Activated CD4-positive, alpha-beta T cell treated with anti-CD3 and anti-CD28 coated beads, Interleukin-10, Interleukin-2, amounts not matched to agents 100 ng/mL and 50 ng/mL, durations not matched to agents 16 hours and 8 hours (primary cell): ENCODE measurements around the gene SLC13A3.
A peak's percentile ranks its signal among the peaks of the same experiment; 100 is the strongest.

Experiments
- DNase-seq: peaks from one replicate; pipeline ENCODE4 v3.0.0-alpha.2; 2020

Gene SLC13A3

DNA sequence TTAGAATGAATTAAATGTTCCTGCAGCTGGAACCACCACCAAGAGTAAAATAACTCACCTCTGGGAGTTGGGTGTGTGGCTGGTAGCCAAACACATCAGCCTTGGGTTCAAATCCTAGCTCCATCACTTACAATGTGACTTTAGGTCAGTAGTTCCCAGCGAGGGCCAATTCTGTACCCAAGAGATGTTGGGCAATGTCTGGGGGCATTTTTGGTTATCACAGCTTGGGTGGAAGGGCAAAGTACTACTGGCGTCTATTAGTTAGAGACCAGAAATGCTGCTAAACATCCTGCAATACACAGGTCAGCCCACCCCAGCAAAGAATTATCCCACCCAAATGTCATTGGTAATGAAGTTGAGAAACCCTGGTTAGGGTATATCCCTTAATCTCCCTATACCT is 48.8 kb downstream of the SLC13A3 start:
- DNase-seq: no peak

- DNase-seq: peak; percentile 12
Measured at GRCh38 chr20:46601603-46602122, 49.6 kb downstream of the SLC13A3 start.

- DNase-seq: no peak
Measured at GRCh38 chr20:46600286-46600752, 50.9 kb downstream of the SLC13A3 start.

DNA sequence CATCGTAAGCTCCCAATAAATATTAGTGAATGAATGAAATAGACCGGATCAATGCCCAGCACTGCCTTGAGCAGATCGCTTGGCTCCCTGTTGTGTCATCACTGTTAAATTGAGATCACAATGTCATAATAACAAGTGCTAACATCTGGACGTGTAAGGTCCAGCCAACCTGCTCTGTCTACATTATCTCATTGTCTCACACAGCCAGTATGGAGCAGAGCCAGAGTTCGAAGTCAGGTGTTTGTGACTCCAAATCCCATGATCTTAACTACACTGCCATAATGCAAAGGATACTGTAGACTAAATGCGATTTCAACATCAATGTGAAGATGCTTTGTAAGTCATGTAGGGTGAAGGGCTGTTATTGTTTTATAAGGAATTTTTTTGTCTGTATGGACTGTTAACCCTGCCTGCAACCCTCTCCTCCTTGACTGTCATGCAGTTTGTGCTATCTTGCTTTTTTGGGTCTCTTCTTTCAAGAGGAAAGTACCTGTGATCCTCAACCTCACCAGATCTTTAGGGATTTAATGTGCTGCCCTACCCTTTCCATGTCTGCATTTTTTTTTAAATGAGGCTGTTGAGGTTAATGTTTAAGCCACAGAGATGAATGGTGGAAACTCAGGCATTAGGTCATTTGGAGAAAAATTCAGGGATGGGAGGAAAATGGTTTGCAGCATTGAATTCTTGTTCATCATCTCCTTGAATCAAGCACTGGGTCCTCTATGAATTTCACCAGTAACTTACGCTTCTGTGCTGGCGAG is 51.9 kb downstream of the SLC13A3 start:
- no peak for DNase-seq

- DNase-seq: no peak
Measured at GRCh38 chr20:46595933-46596332, 55.3 kb downstream of the SLC13A3 start.

DNA sequence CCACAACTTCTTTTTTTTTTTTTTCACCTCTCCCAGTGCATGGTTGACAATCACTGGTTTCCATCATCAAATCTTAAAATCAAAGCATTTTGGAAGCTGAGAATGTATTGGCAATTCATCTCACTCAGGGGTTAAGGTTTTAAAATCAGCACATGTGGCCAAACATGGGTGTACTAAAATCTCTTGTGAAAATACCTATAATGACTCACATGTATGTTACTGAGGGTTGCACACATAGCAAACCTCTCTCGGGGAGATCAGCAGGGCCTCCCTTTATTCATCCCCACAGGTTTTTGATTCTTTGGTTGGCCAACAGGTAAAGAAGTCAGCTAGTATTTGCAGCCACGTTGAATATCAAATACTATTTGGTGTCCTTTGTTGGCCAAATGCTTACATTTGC is 56.5 kb downstream of the SLC13A3 start:
- no peak for DNase-seq

- DNase-seq: peak; percentile 35
Measured at GRCh38 chr20:46592580-46593362, 58.5 kb downstream of the SLC13A3 start.

GRCh38 chr20:46590443-46590842 is 60.8 kb downstream of the SLC13A3 start:
- no peak for DNase-seq

GRCh38 chr20:46588532-46589511 is 62.4 kb downstream of the SLC13A3 start:
- peak; percentile 24 for DNase-seq

DNA sequence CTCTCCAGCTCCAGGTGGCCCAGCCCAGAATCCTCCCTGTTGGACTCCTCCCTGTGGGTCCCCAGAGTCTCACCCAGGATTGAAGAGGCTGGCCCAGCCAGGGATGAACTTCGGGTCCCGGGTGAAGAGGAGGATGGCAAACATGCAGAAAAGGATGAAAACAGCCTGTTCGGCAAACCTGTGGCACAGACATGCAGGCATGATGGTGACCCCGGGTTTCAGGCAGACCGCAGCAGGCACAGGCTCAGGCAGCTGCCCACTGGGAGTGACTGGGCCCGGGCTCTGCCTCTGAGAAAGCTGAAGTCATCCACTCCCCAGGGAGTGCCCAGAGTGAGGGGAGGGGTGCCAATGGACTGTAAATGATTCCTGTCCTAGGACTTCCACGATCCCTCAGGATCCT is 63.3 kb downstream of the SLC13A3 start:
- DNase-seq: no peak

- no peak for DNase-seq
Measured at GRCh38 chr20:46586724-46587123, 64.5 kb downstream of the SLC13A3 start.

DNA sequence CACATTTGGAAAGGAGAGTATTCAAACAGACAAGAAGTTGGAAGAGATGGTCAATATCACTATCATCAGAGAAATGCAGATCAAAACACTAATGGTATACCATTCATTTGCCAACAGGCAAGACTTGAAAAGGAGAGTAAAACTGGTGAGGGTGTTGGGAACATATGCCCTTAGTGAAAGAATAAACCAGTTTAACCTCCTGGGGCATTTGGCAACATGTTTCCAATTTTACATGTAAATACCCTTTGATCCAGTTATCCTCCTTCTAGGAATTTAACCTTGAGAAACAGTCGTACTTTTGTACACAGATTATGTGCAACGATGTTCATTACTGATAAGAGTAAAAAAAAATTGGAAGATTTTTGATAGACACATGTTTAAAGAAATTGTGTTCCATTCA is 66.8 kb downstream of the SLC13A3 start:
- no peak for DNase-seq

GRCh38 chr20:46583411-46584214 is 67.6 kb downstream of the SLC13A3 start:
- DNase-seq: no peak

GRCh38 chr20:46582648-46583047 is 68.6 kb downstream of the SLC13A3 start:
- DNase-seq: no peak

DNA sequence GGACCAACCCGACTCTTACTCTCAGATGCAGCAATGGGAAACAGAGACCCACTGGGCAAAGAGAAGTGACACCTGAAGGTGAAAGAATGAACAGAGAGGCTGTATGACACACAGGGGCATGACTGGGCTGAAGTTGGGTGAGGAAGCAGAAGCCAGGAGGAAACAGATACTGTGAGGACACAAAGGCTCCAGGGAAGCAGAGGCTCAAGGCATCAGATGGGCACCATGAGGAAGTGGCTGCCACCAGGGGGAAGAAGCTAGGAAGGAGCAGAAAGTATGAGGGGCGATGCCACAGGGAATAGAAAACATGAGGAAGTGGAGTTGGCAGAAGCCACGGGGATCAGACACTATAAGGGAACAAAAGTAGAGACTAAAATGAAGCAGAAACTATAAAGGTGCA is 69.9 kb downstream of the SLC13A3 start:
- no peak for DNase-seq

DNA sequence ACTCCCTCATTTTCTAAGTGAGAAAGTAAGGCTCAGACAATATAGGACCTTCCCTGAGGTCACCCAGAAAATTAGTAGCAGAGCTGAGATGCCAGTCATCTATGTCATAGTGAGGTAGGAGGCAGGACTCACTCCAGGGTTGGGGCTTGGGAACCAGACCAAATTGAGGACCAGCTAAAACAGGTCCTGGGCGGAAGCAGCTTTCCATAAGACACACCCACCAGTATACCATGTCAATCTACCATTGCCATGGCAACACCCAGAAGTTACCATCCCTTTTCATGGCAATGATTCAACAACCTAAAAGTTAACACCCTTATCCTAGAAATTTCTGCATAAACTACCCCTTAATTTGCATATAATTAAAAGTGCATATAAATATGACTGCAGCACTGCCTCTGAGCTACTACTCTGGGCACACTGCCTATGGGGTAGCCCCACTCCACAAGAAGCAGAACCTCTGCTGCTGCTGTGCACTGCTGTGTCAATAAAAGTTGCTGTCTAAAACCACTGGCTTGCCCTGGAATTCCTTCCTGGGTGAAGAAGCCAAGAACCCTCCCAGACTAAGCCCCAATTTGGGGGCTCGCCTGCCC is 70.5 kb downstream of the SLC13A3 start:
- no peak for DNase-seq

- DNase-seq: no peak
Measured at GRCh38 chr20:46578745-46579144, 72.5 kb downstream of the SLC13A3 start.

DNA sequence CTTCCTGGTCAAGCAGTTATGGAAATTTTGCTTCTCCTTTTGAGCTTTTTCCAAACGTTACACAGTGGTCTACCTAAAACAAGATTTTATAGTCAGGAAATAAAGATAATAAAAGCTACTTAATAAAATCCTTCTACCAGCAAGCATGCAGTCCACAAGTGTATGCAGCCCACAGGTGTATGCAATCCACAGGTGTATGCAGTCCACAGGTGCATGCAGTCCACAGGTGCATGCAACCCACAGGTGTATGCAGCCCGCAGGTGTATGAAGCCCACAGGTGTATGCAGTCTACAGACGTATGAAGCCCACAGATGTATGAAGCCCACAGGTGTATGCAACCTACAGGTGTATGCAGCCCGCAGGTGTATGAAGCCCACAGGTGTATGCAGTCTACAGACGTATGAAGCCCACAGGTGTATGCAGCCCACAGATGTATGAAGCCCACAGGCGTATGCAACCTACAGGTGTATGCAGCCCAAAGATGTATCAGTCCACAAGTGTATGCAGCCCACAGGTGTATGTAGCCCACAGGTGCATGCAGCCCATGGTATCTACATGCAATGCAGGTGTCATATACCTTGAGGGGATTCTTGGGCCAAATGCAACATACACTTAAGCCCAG is 74.4 kb downstream of the SLC13A3 start:
- DNase-seq: no peak

GRCh38 chr20:46575937-46576461 is 75.3 kb downstream of the SLC13A3 start:
- DNase-seq: no peak

DNA sequence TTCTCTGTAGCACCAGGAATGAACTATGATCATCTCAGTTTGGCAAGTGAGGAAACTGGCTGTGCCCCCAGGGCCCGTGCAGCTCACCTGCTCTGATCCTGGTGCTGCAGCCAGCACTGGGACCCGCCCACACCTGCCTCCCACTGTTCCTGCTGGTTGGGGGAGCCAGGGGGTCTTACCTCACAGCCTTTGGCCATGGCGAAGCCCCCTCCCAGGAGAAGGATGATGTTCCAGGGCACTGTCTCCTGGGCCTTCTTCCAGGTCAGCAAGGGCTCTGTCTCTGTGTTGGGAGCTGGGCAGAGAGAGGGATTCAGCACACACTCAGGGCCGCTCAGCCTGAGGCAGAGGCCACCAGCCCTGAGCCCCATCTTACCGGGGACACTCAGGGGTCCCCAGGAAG is 75.9 kb downstream of the SLC13A3 start:
- DNase-seq: no peak
